NCI-H524 treated with DMSO at 0.1 percent for 48 hours (cell line): Measurements from ENCODE around the gene ITPKB.
"Not testable (repeated sequence)": the region's sequence is repeated elsewhere in the genome, so short reads cannot be mapped to it uniquely, and the experiment has no call there.

ENCODE experiments used
- DNase-seq: peaks from one replicate; lab custom pipeline; 2025; lab: John Stamatoyannopoulos, UW

Gene ITPKB

GRCh38 chr1:226738995-226739695 is at the start of gene ITPKB:
TSS of gene ITPKB (minus strand) at chr1:226739282. CDS start at chr1:226737458, 1,824 bp downstream.
- no peak for DNase-seq

- no peak for DNase-seq
Measured at GRCh38 chr1:226787638-226788037, 48.6 kb upstream of the ITPKB start.

- no peak for DNase-seq
Measured at GRCh38 chr1:226787071-226787470, 48.0 kb upstream of the ITPKB start.

GRCh38 chr1:226786550-226786949 is 47.5 kb upstream of the ITPKB start:
- no peak for DNase-seq

- no peak for DNase-seq
Measured at GRCh38 chr1:226785805-226786204, 46.7 kb upstream of the ITPKB start.

GRCh38 chr1:226784081-226785049 is 45.3 kb upstream of the ITPKB start:
- DNase-seq = no peak

- no peak for DNase-seq
Measured at GRCh38 chr1:226782845-226783601, 43.9 kb upstream of the ITPKB start.

GRCh38 chr1:226781937-226782609 is 43.0 kb upstream of the ITPKB start:
- DNase-seq = no peak

GRCh38 chr1:226779561-226779960 is 40.5 kb upstream of the ITPKB start:
- DNase-seq = no peak

GRCh38 chr1:226778657-226779058 is 39.6 kb upstream of the ITPKB start:
- no peak for DNase-seq

GRCh38 chr1:226776975-226777374 is 37.9 kb upstream of the ITPKB start:
- DNase-seq = no peak

GRCh38 chr1:226776066-226776465 is 37.0 kb upstream of the ITPKB start:
- DNase-seq = no peak

GRCh38 chr1:226772446-226773139 is 33.5 kb upstream of the ITPKB start:
- DNase-seq = no peak

- DNase-seq = not testable (repeated sequence)
Measured at GRCh38 chr1:226767170-226767569, 28.1 kb upstream of the ITPKB start.

- no peak for DNase-seq
Measured at GRCh38 chr1:226766565-226766964, 27.5 kb upstream of the ITPKB start.

- DNase-seq = no peak
Measured at GRCh38 chr1:226764533-226764932, 25.5 kb upstream of the ITPKB start.

GRCh38 chr1:226763905-226764264 is 24.8 kb upstream of the ITPKB start:
- DNase-seq = no peak

- no peak for DNase-seq
Measured at GRCh38 chr1:226762988-226763904, 24.2 kb upstream of the ITPKB start.

GRCh38 chr1:226762055-226762454 is 23.0 kb upstream of the ITPKB start:
- DNase-seq = no peak

GRCh38 chr1:226761322-226761721 is 22.2 kb upstream of the ITPKB start:
- DNase-seq = no peak
